Psoas muscle (tissue), 8 donors: ENCODE measurements around the gene PTPRB. TPM values are rescaled to one million over a fixed set of nuclear protein-coding genes. Genes with fewer than 3 reads are reported as not detected.

Experiments
- ATAC-seq, 4 donors: fragments of 200-7000 bp; cut with Tn5 transposase; one replicate each; pipeline ENCODE4 v1.9.1; 2020; ENCODE audit warnings: moderate library complexity in 3 of 4, mild to moderate bottlenecking in 2 of 4
- DNase-seq, 2 donors: peaks; one replicate each; pipeline ENCODE4 v3.0.0-alpha.2; 2020
- H3K27ac ChIP-seq: fragments of 200-600 bp; one replicate; pipeline ENCODE4 v1.8.0; 2022
- H3K27me3 ChIP-seq, 3 donors: fragments of 200-600 bp in 1 of 3; one replicate each; pipeline versions ENCODE4 v1.6.1 to v1.8.0; 2013 to 2022; ENCODE audit warnings: low read length in 2 of 3, mild to moderate bottlenecking in 2 of 3, moderate library complexity in 1 of 3; ENCODE audit not compliant: insufficient read depth in 3 of 3
- H3K36me3 ChIP-seq, 2 donors: fragments of 200-600 bp in 1 of 2; one replicate each; pipeline versions ENCODE4 v1.6.1 to v1.8.0; 2013 to 2022; ENCODE audit warnings: low read depth in 1 of 2, mild to moderate bottlenecking in 1 of 2, moderate library complexity in 1 of 2; ENCODE audit not compliant: insufficient read depth in 1 of 2
- H3K4me1 ChIP-seq: fragments of 200-600 bp; one replicate; pipeline ENCODE4 v1.8.0; 2022
- H3K4me3 ChIP-seq: fragments of 200-600 bp; one replicate; pipeline ENCODE4 v1.8.0; 2022; ENCODE audit warnings: mild to moderate bottlenecking
- H3K9me3 ChIP-seq: fragments of 200-600 bp; one replicate; pipeline ENCODE4 v1.8.0; 2022
- CTCF ChIP-seq: fragments of 200-600 bp; IDR thresholded peaks from one replicate; pipeline ENCODE4 v1.8.0; 2022; ENCODE audit warnings: antibody characterized with exemption
- WGBS, 3 donors: extraction: QIAGEN DNeasy Blood & Tissue Kit; methylation state at CpG; one replicate each; pipeline versions ENCODE4 v1.1.6 to v1.1.7; 2013; 5-methylcytosine and 5-hydroxymethylcytosine counted together
- intact Hi-C, 2 donors: fragments of 100-400 bp; cut with DNase I; formaldehyde crosslinking; loops; one replicate each; pipeline versions ENCODE4 v1.11.0 to v1.14.2; 2022
- polyA plus RNA-seq, 3 donors: library from polyadenylated mRNA; stranded (reverse); fragments of 200-250 nt; gene quantifications; one replicate each; pipeline ENCODE4 v1.2.3, GENCODE V29; 2013
- total RNA-seq, 4 donors: library from RNA; stranded (reverse); fragmentation: NEBNext Ultra II Directional in 2 of 4; extraction: Animal tissue kit (Norgen Biotek cat#: 25700) in 2 of 4; gene quantifications; one replicate each; pipeline versions ENCODE4 v1.2.1 to v1.2.4, GENCODE V29; 2021 to 2023
- donor health status: healthy with polysubstance abuse.
- donor health status: DM: no; HTN: no; CAD: no; lungs with moderate emphysema.
- donor health status: Bipolar disorder and iron deficiency.
- donor health status: healthy.
- donor health status: DM: yes; HTN: yes; CAD: no.
- donor health status: DM: no; HTN: no; CAD: no.
- donor health status: DM: no; HTN: no; CAD: no.
- donor health status: DM: yes; HTN: yes; CAD: no.

The PTPRB gene
- total and polyA plus RNA-seq, 7 donors, result 6.5 to 32.1 (median 10.9) TPM

GRCh38 chr12:70535896-70536374 is 101.3 kb downstream of the PTPRB start:
- ATAC-seq (peak in 3 of 4 donors; percentile 34 to 48 (median 47)), DNase-seq (no peak)
- no peaks in the 10 kb centered on the region for H3K27me3 ChIP-seq
- WGBS, 3 donors, result 46 to 50% (median 49%) methylated on average over 6 of the region's 6 CpGs
- no peak overlapping the region for H3K4me3 ChIP-seq
- no peaks in the 10 kb centered on the region for H3K9me3 ChIP-seq
- no peaks in the 10 kb centered on the region for H3K36me3 ChIP-seq
- no peaks in the 10 kb centered on the region for H3K4me1 ChIP-seq
- intact Hi-C loops, result no loop called here
- peak overlapping the region; percentile 19 for H3K27ac ChIP-seq
- no peak for TF ChIP-seq CTCF

GRCh38 chr12:70534466-70534865 is 102.8 kb downstream of the PTPRB start:
- TF ChIP-seq CTCF, result no peak
- intact Hi-C loops, result no loop called here
- WGBS, 3 donors, result 85 to 94% (median 88%) methylated on average over 7 of the region's 7 CpGs
- ATAC-seq (no peak), DNase-seq (no peak)
- H3K4me1 ChIP-seq, result no peaks in the 10 kb centered on the region
- no peak overlapping the region for H3K4me3 ChIP-seq
- no peaks in the 10 kb centered on the region for H3K36me3 ChIP-seq
- no peaks in the 10 kb centered on the region for H3K27me3 ChIP-seq
- H3K9me3 ChIP-seq, result no peaks in the 10 kb centered on the region
- no peak overlapping the region for H3K27ac ChIP-seq

GRCh38 chr12:70529647-70530046 is 107.6 kb downstream of the PTPRB start:
- TF ChIP-seq CTCF, result no peak
- 67 to 71% (median 68%) methylated on average over 3 of the region's 3 CpGs for WGBS, 3 donors
- no peak for ATAC-seq

GRCh38 chr12:70520847-70521246 is 116.4 kb downstream of the PTPRB start:
- H3K27ac ChIP-seq, result no peak overlapping the region
- DNase-seq, result no peak
- no peak overlapping the region for H3K4me3 ChIP-seq
- intact Hi-C loops, result no loop called here
- H3K9me3 ChIP-seq, result no peaks in the 10 kb centered on the region
- no peak for ATAC-seq
- H3K36me3 ChIP-seq, result no peaks in the 10 kb centered on the region
- no peak for TF ChIP-seq CTCF
- 83 to 86% (median 84%) methylated on average over 1 of the region's 1 CpG for WGBS, 3 donors
- H3K27me3 ChIP-seq, result no peaks in the 10 kb centered on the region
- H3K4me1 ChIP-seq, result no peaks in the 10 kb centered on the region

More at GRCh38 chr12:70529647-70530046, 107.6 kb downstream of the PTPRB start:
- no peaks in the 10 kb centered on the region for H3K9me3 ChIP-seq
- no peak overlapping the region for H3K27ac ChIP-seq
- H3K27me3 ChIP-seq, result no peaks in the 10 kb centered on the region
- no peak for DNase-seq
- no peaks in the 10 kb centered on the region for H3K36me3 ChIP-seq
- no peaks in the 10 kb centered on the region for H3K4me1 ChIP-seq
- intact Hi-C loops, result no loop called here
- H3K4me3 ChIP-seq, result no peak overlapping the region

GRCh38 chr12:70513426-70513825 is 123.8 kb downstream of the PTPRB start:
- ATAC-seq (no peak), DNase-seq (no peak)
- H3K27ac ChIP-seq, result no peak overlapping the region
- H3K4me3 ChIP-seq, result no peak overlapping the region
- TF ChIP-seq CTCF, result no peak
- intact Hi-C loops, result no loop called here
- H3K36me3 ChIP-seq, result no peaks in the 10 kb centered on the region
- no peaks in the 10 kb centered on the region for H3K27me3 ChIP-seq
- H3K4me1 ChIP-seq, result no peaks in the 10 kb centered on the region
- peaks cover 5% of the 10 kb centered on the region for H3K9me3 ChIP-seq
